Measurements from ENCODE around the gene NEO1.

- TF ChIP-seq EZH2 (IDR thresholded peaks at IDR 0.05; ENCODE audit: low read length) (no peak), CTCF (optimal IDR thresholded peaks at IDR 0.05 in 1 of 3, IDR thresholded peaks at IDR 0.05 in 1 of 3, conservative IDR thresholded peaks at IDR 0.05 in 1 of 3; ENCODE audit: extremely low read depth in 1 of 3, insufficient read depth in 2 of 3, low read length in 3 of 3) (no peak)
Measured at GRCh38 chr15:73210630-73211029, 158.4 kb downstream of the NEO1 start.

Data from keratinocyte (primary cell).